Measurements from ENCODE around the gene MTHFD1L.

Gene MTHFD1L

GRCh38 chr6:150891888-150892485, 26.5 kb downstream of the MTHFD1L start:
- Histone ChIP-seq H3K4me1 (ENCODE audit: control insufficient read depth, insufficient read depth, low read length) (no peaks in the 10 kb centered on the region), H3K4me3 (ENCODE audit: low read depth, low read length) (no peak overlapping the region), H3K9me3 (ENCODE audit: control insufficient read depth, insufficient read depth, low read length) (no peaks in the 10 kb centered on the region), H3K27me3 (ENCODE audit: control insufficient read depth, insufficient read depth, low read length) (no peaks in the 10 kb centered on the region), H3K9ac (ENCODE audit: low read depth, low read length) (no peak overlapping the region), H3K36me3 (ENCODE audit: control insufficient read depth, insufficient read depth, low read length) (peaks cover 3% of the 10 kb centered on the region)

GRCh38 chr6:150894191-150894744, 28.8 kb downstream of the MTHFD1L start:
- no peaks in the 10 kb centered on the region for H3K27me3 ChIP-seq (ENCODE audit: control insufficient read depth, insufficient read depth, low read length)
- H3K9ac ChIP-seq (ENCODE audit: low read depth, low read length) = no peak overlapping the region
- no peaks in the 10 kb centered on the region for H3K36me3 ChIP-seq (ENCODE audit: control insufficient read depth, insufficient read depth, low read length)
- no peak overlapping the region for H3K4me3 ChIP-seq (ENCODE audit: low read depth, low read length)
- no peaks in the 10 kb centered on the region for H3K9me3 ChIP-seq (ENCODE audit: control insufficient read depth, insufficient read depth, low read length)
- H3K4me1 ChIP-seq (ENCODE audit: control insufficient read depth, insufficient read depth, low read length) = no peaks in the 10 kb centered on the region

GRCh38 chr6:150894935-150895552, 29.5 kb downstream of the MTHFD1L start:
- Histone ChIP-seq H3K27me3 (ENCODE audit: control insufficient read depth, insufficient read depth, low read length) (no peaks in the 10 kb centered on the region), H3K9me3 (ENCODE audit: control insufficient read depth, insufficient read depth, low read length) (no peaks in the 10 kb centered on the region), H3K36me3 (ENCODE audit: control insufficient read depth, insufficient read depth, low read length) (no peaks in the 10 kb centered on the region), H3K9ac (ENCODE audit: low read depth, low read length) (no peak overlapping the region), H3K4me1 (ENCODE audit: control insufficient read depth, insufficient read depth, low read length) (no peaks in the 10 kb centered on the region), H3K4me3 (ENCODE audit: low read depth, low read length) (no peak overlapping the region)

GRCh38 chr6:150895928-150896632, 30.6 kb downstream of the MTHFD1L start:
- Histone ChIP-seq H3K4me1 (ENCODE audit: control insufficient read depth, insufficient read depth, low read length) (no peaks in the 10 kb centered on the region), H3K36me3 (ENCODE audit: control insufficient read depth, insufficient read depth, low read length) (no peaks in the 10 kb centered on the region)

GRCh38 chr6:150897400-150897943, 32.0 kb downstream of the MTHFD1L start:
- Histone ChIP-seq H3K4me1 (ENCODE audit: control insufficient read depth, insufficient read depth, low read length) (no peaks in the 10 kb centered on the region), H3K4me3 (ENCODE audit: low read depth, low read length) (no peak overlapping the region), H3K27me3 (ENCODE audit: control insufficient read depth, insufficient read depth, low read length) (no peaks in the 10 kb centered on the region), H3K9ac (ENCODE audit: low read depth, low read length) (no peak overlapping the region), H3K36me3 (ENCODE audit: control insufficient read depth, insufficient read depth, low read length) (no peaks in the 10 kb centered on the region), H3K9me3 (ENCODE audit: control insufficient read depth, insufficient read depth, low read length) (no peaks in the 10 kb centered on the region)

More at GRCh38 chr6:150895928-150896632, 30.6 kb downstream of the MTHFD1L start:
- Histone ChIP-seq H3K9ac (ENCODE audit: low read depth, low read length) (no peak overlapping the region), H3K9me3 (ENCODE audit: control insufficient read depth, insufficient read depth, low read length) (no peaks in the 10 kb centered on the region), H3K27me3 (ENCODE audit: control insufficient read depth, insufficient read depth, low read length) (no peaks in the 10 kb centered on the region), H3K4me3 (ENCODE audit: low read depth, low read length) (no peak overlapping the region)

GRCh38 chr6:150898399-150899170, 33.1 kb downstream of the MTHFD1L start:
- no peaks in the 10 kb centered on the region for H3K36me3 ChIP-seq (ENCODE audit: control insufficient read depth, insufficient read depth, low read length)
- H3K4me1 ChIP-seq (ENCODE audit: control insufficient read depth, insufficient read depth, low read length) = no peaks in the 10 kb centered on the region
- H3K9ac ChIP-seq (ENCODE audit: low read depth, low read length) = no peak overlapping the region
- H3K4me3 ChIP-seq (ENCODE audit: low read depth, low read length) = no peak overlapping the region
- no peaks in the 10 kb centered on the region for H3K27me3 ChIP-seq (ENCODE audit: control insufficient read depth, insufficient read depth, low read length)
- H3K9me3 ChIP-seq (ENCODE audit: control insufficient read depth, insufficient read depth, low read length) = no peaks in the 10 kb centered on the region

- Histone ChIP-seq H3K9ac (ENCODE audit: low read depth, low read length) (no peak overlapping the region), H3K36me3 (ENCODE audit: control insufficient read depth, insufficient read depth, low read length) (no peaks in the 10 kb centered on the region), H3K4me3 (ENCODE audit: low read depth, low read length) (no peak overlapping the region), H3K4me1 (ENCODE audit: control insufficient read depth, insufficient read depth, low read length) (no peaks in the 10 kb centered on the region), H3K27me3 (ENCODE audit: control insufficient read depth, insufficient read depth, low read length) (no peaks in the 10 kb centered on the region), H3K9me3 (ENCODE audit: control insufficient read depth, insufficient read depth, low read length) (no peaks in the 10 kb centered on the region)
Observed at GRCh38 chr6:150899231-150899630, 33.7 kb downstream of the MTHFD1L start.

GRCh38 chr6:150900049-150900448, 34.5 kb downstream of the MTHFD1L start:
- no peaks in the 10 kb centered on the region for H3K9me3 ChIP-seq (ENCODE audit: control insufficient read depth, insufficient read depth, low read length)
- H3K4me3 ChIP-seq (ENCODE audit: low read depth, low read length) = no peak overlapping the region
- H3K9ac ChIP-seq (ENCODE audit: low read depth, low read length) = no peak overlapping the region
- no peaks in the 10 kb centered on the region for H3K27me3 ChIP-seq (ENCODE audit: control insufficient read depth, insufficient read depth, low read length)
- H3K36me3 ChIP-seq (ENCODE audit: control insufficient read depth, insufficient read depth, low read length) = no peaks in the 10 kb centered on the region
- no peaks in the 10 kb centered on the region for H3K4me1 ChIP-seq (ENCODE audit: control insufficient read depth, insufficient read depth, low read length)

- Histone ChIP-seq H3K9ac (ENCODE audit: low read depth, low read length) (no peak overlapping the region), H3K9me3 (ENCODE audit: control insufficient read depth, insufficient read depth, low read length) (no peaks in the 10 kb centered on the region), H3K4me3 (ENCODE audit: low read depth, low read length) (no peak overlapping the region), H3K27me3 (ENCODE audit: control insufficient read depth, insufficient read depth, low read length) (no peaks in the 10 kb centered on the region), H3K36me3 (ENCODE audit: control insufficient read depth, insufficient read depth, low read length) (peaks cover 5% of the 10 kb centered on the region), H3K4me1 (ENCODE audit: control insufficient read depth, insufficient read depth, low read length) (no peaks in the 10 kb centered on the region)
Observed at GRCh38 chr6:150902142-150902776, 36.8 kb downstream of the MTHFD1L start.

GRCh38 chr6:150905769-150906168, 40.3 kb downstream of the MTHFD1L start:
- peaks cover 5% of the 10 kb centered on the region for H3K36me3 ChIP-seq (ENCODE audit: control insufficient read depth, insufficient read depth, low read length)
- H3K4me1 ChIP-seq (ENCODE audit: control insufficient read depth, insufficient read depth, low read length) = no peaks in the 10 kb centered on the region
- no peak overlapping the region for H3K9ac ChIP-seq (ENCODE audit: low read depth, low read length)

More at GRCh38 chr6:150905769-150906168, 40.3 kb downstream of the MTHFD1L start:
- Histone ChIP-seq H3K9me3 (ENCODE audit: control insufficient read depth, insufficient read depth, low read length) (no peaks in the 10 kb centered on the region), H3K4me3 (ENCODE audit: low read depth, low read length) (no peak overlapping the region), H3K27me3 (ENCODE audit: control insufficient read depth, insufficient read depth, low read length) (no peaks in the 10 kb centered on the region)
